Measurements from ENCODE around the gene KIF24.
"Not testable (repeated sequence)": the region's sequence is repeated elsewhere in the genome, so short reads cannot be mapped to it uniquely, and the experiment has no call there.

Gene KIF24

GRCh38 chr9:34341659-34342295 is 12.7 kb upstream of the KIF24 start:
- Histone ChIP-seq H3K4me1 (ENCODE audit: low read depth, poor library complexity, severe bottlenecking) (peaks cover 2% of the 10 kb centered on the region), H3K4me3 (IDR thresholded peaks at IDR 0.05; ENCODE audit: insufficient read depth, low read depth, low read length) (no peak overlapping the region), H3K27ac (no peak overlapping the region), H3K4me2 (no peak overlapping the region), H4K20me1 (ENCODE audit: insufficient read depth) (no peaks in the 10 kb centered on the region), H3K36me3 (ENCODE audit: insufficient read depth) (no peaks in the 10 kb centered on the region), H2AFZ (ENCODE audit: low read depth) (no peak overlapping the region), H3K27me3 (ENCODE audit: insufficient read depth, low read depth) (no peaks in the 10 kb centered on the region), H3K9ac (no peak overlapping the region), H3K79me2 (ENCODE audit: insufficient read depth, low read depth) (no peaks in the 10 kb centered on the region)
- TF ChIP-seq CTCF (conservative IDR thresholded peaks at IDR 0.05; ENCODE audit: low read depth, low read length): no peak

GRCh38 chr9:34338665-34339385 is 9.8 kb upstream of the KIF24 start:
- H3K79me2 ChIP-seq (ENCODE audit: insufficient read depth, low read depth): no peaks in the 10 kb centered on the region

GRCh38 chr9:34338079-34338478 is 9.0 kb upstream of the KIF24 start:
- not testable (repeated sequence) for H3K27me3 ChIP-seq (ENCODE audit: insufficient read depth, low read depth); H3K4me2 ChIP-seq; H3K9ac ChIP-seq; H3K36me3 ChIP-seq (ENCODE audit: insufficient read depth); H3K79me2 ChIP-seq (ENCODE audit: insufficient read depth, low read depth); H4K20me1 ChIP-seq (ENCODE audit: insufficient read depth); H3K4me3 ChIP-seq (IDR thresholded peaks at IDR 0.05; ENCODE audit: insufficient read depth, low read depth, low read length); H3K4me1 ChIP-seq (ENCODE audit: low read depth, poor library complexity, severe bottlenecking); H3K27ac ChIP-seq; H2AFZ ChIP-seq (ENCODE audit: low read depth)

More at GRCh38 chr9:34338665-34339385, 9.8 kb upstream of the KIF24 start:
- no peaks in the 10 kb centered on the region for H4K20me1 ChIP-seq (ENCODE audit: insufficient read depth)
- H3K4me2 ChIP-seq: no peak overlapping the region
- no peak overlapping the region for H3K27ac ChIP-seq
- TF ChIP-seq CTCF (conservative IDR thresholded peaks at IDR 0.05; ENCODE audit: low read depth, low read length): no peak
- no peak overlapping the region for H3K4me3 ChIP-seq (IDR thresholded peaks at IDR 0.05; ENCODE audit: insufficient read depth, low read depth, low read length)
- H3K27me3 ChIP-seq (ENCODE audit: insufficient read depth, low read depth): no peaks in the 10 kb centered on the region
- no peak overlapping the region for H2AFZ ChIP-seq (ENCODE audit: low read depth)
- H3K36me3 ChIP-seq (ENCODE audit: insufficient read depth): no peaks in the 10 kb centered on the region
- H3K9ac ChIP-seq: no peak overlapping the region
- H3K4me1 ChIP-seq (ENCODE audit: low read depth, poor library complexity, severe bottlenecking): no peaks in the 10 kb centered on the region

GRCh38 chr9:34337403-34337802 is 8.3 kb upstream of the KIF24 start:
- no peak overlapping the region for H3K27ac ChIP-seq
- no peaks in the 10 kb centered on the region for H3K79me2 ChIP-seq (ENCODE audit: insufficient read depth, low read depth)
- no peak overlapping the region for H3K4me3 ChIP-seq (IDR thresholded peaks at IDR 0.05; ENCODE audit: insufficient read depth, low read depth, low read length)
- 0 out of 2 replicates have a peak, but pooled peaks have one; percentile 13 for TF ChIP-seq CTCF (conservative IDR thresholded peaks at IDR 0.05; ENCODE audit: low read depth, low read length)
- H3K9ac ChIP-seq: no peak overlapping the region
- H3K27me3 ChIP-seq (ENCODE audit: insufficient read depth, low read depth): no peaks in the 10 kb centered on the region
- H4K20me1 ChIP-seq (ENCODE audit: insufficient read depth): no peaks in the 10 kb centered on the region
- H3K4me1 ChIP-seq (ENCODE audit: low read depth, poor library complexity, severe bottlenecking): peaks cover 4% of the 10 kb centered on the region
- no peak overlapping the region for H3K4me2 ChIP-seq
- no peaks in the 10 kb centered on the region for H3K36me3 ChIP-seq (ENCODE audit: insufficient read depth)
- no peak overlapping the region for H2AFZ ChIP-seq (ENCODE audit: low read depth)

GRCh38 chr9:34335376-34335775 is 6.3 kb upstream of the KIF24 start:
- Histone ChIP-seq H3K27ac (no peak overlapping the region), H3K4me2 (no peak overlapping the region), H4K20me1 (ENCODE audit: insufficient read depth) (no peaks in the 10 kb centered on the region), H3K27me3 (ENCODE audit: insufficient read depth, low read depth) (no peaks in the 10 kb centered on the region), H3K79me2 (ENCODE audit: insufficient read depth, low read depth) (no peaks in the 10 kb centered on the region; the same call in 1 of the 2 replicates), H3K9ac (no peak overlapping the region), H3K36me3 (ENCODE audit: insufficient read depth) (no peaks in the 10 kb centered on the region), H3K4me3 (IDR thresholded peaks at IDR 0.05; ENCODE audit: insufficient read depth, low read depth, low read length) (no peak overlapping the region), H3K4me1 (ENCODE audit: low read depth, poor library complexity, severe bottlenecking) (peaks cover 4% of the 10 kb centered on the region), H2AFZ (ENCODE audit: low read depth) (no peak overlapping the region)
- TF ChIP-seq CTCF (conservative IDR thresholded peaks at IDR 0.05; ENCODE audit: low read depth, low read length): no peak

All from KMS-11 (cell line).